HepG2 (cell line): ENCODE measurements around the gene MYBL2. TPM values are rescaled to one million over a fixed set of nuclear protein-coding genes. Genes with fewer than 3 reads are reported as not detected.
A peak's percentile ranks its signal among the peaks of the same experiment; 100 is the strongest.

Experiments used
- ATAC-seq: fragments of 200-7000 bp; cut with Tn5 transposase; 3 replicates; pipeline ENCODE4 v1.9.1; 2020; ENCODE audit warnings: mild to moderate bottlenecking, moderate library complexity
- BruUV-seq: library from RNA; stranded (reverse); fragments of 400-500 nt; replicated peaks from 2 replicates; lab custom pipeline; 2021; lab: Mats Ljungman, UMichigan
- CTCF ChIA-PET: fragments of 300-600 bp; formaldehyde crosslinking; extraction: SDS; loops from one replicate; lab custom pipeline; 2021; ENCODE audit warnings: low total read pairs, inconsistent platforms, low intra/inter-chr PET ratio; lab: Yijun Ruan, JAX
- POLR2A ChIA-PET: fragments of 350-600 bp; sonication (Branson Sonifier 250); formaldehyde crosslinking; loops from one replicate; lab custom pipeline; 2020; ENCODE audit warnings: antibody characterized with exemption, inconsistent platforms; lab: Yijun Ruan, JAX
- DNase-seq: peaks from one replicate; pipeline ENCODE4 v3.0.0-alpha.2; 2015; ENCODE audit warnings: low spot score
- FAIRE-seq: peaks from 3 replicates; lab custom pipeline; 2011; peaks lifted over from hg19 to GRCh38; lab: Jason Lieb, UNC
- H2AFZ ChIP-seq: one replicate; pipeline ENCODE4 v1.6.1; 2011; ENCODE audit warnings: low read length, inconsistent platforms
- H3K27ac ChIP-seq: fragments of 300-600 bp; 3 replicates; pipeline ENCODE4 v1.8.0; 2011; ENCODE audit warnings: mixed run types, mild to moderate bottlenecking, mixed read lengths, low read length, inconsistent platforms; ENCODE audit not compliant: insufficient read depth; ENCODE audit errors: extremely low read length
- H3K27me3 ChIP-seq, 2 experiments: fragments of 200-600 bp in 1 of 2; 2 replicates in 1 of 2; 3 replicates in 1 of 2; pipeline versions ENCODE4 v1.6.0 to v1.8.0; 2011; ENCODE audit warnings: low read length in 2 of 2, mild to moderate bottlenecking in 2 of 2, moderate library complexity in 2 of 2, inconsistent platforms in 1 of 2; ENCODE audit not compliant: insufficient read depth in 2 of 2, control insufficient read depth in 1 of 2
- H3K36me3 ChIP-seq, 2 experiments: fragments of 200-600 bp in 1 of 2; replicated peaks in 1 of 2; 2 replicates in 1 of 2; 3 replicates in 1 of 2; pipeline versions ENCODE4 v1.5.1 to v1.8.0; 2011; ENCODE audit warnings: low read length in 2 of 2, inconsistent platforms in 1 of 2; ENCODE audit not compliant: insufficient read depth in 2 of 2, control insufficient read depth in 1 of 2
- H3K4me1 ChIP-seq: 2 replicates; pipeline ENCODE4 v1.5.1; 2012; ENCODE audit warnings: low read length, inconsistent platforms; ENCODE audit not compliant: insufficient read depth
- H3K4me2 ChIP-seq: 2 replicates; pipeline ENCODE4 v1.6.0; 2011; ENCODE audit warnings: low read depth, low read length, inconsistent platforms
- H3K4me3 ChIP-seq, 3 experiments: fragments of 200-600 bp in 1 of 3; sonication (generic), shearing (Covaris generic) in 1 of 3; replicated peaks in 1 of 3; 2 replicates each; pipeline ENCODE4 v1.5.1; 2011 to 2016; ENCODE audit warnings: low read length in 3 of 3, inconsistent platforms in 2 of 3, low read depth in 2 of 3, mild to moderate bottlenecking in 2 of 3, control low read depth in 1 of 3, mixed read lengths in 1 of 3; ENCODE audit not compliant: insufficient read depth in 1 of 3
- H3K79me2 ChIP-seq: one replicate; pipeline ENCODE4 v1.6.1; 2011; ENCODE audit warnings: low read length, inconsistent platforms; ENCODE audit not compliant: insufficient read depth
- H3K9ac ChIP-seq: 2 replicates; pipeline ENCODE4 v1.6.0; 2011; ENCODE audit warnings: mild to moderate bottlenecking, low read depth, low read length, inconsistent platforms; ENCODE audit not compliant: insufficient read depth
- H3K9me3 ChIP-seq: 2 replicates; pipeline ENCODE4 v1.5.1; 2012; ENCODE audit warnings: mild to moderate bottlenecking, low read length
- H4K20me1 ChIP-seq: 2 replicates; pipeline ENCODE4 v1.6.0; 2011; ENCODE audit warnings: inconsistent platforms, mild to moderate bottlenecking, low read length, moderate library complexity; ENCODE audit not compliant: insufficient read depth
- EHMT2 ChIP-seq: fragments of 200-600 bp; sonication (generic); IDR thresholded peaks from 2 replicates; pipeline ENCODE4 v1.7.0; 2017; ENCODE audit warnings: antibody characterized with exemption, low read depth, low read length, borderline replicate concordance
- GRHL1 ChIP-seq: sonication (generic); formaldehyde crosslinking; conservative IDR thresholded peaks from 2 replicates; pipeline ENCODE4 v1.8.0; 2022; ENCODE audit warnings: missing genetic modification reagents
- HES4 ChIP-seq: sonication (generic); formaldehyde crosslinking; IDR thresholded peaks from 2 replicates; pipeline ENCODE4 v1.9.0; 2021; ENCODE audit warnings: mild to moderate bottlenecking, missing genetic modification reagents, borderline replicate concordance
- MNT ChIP-seq: fragments of 450-650 bp; IDR thresholded peaks from 2 replicates; pipeline ENCODE4 v1.6.1; 2016
- PBX2 ChIP-seq: IDR thresholded peaks from 2 replicates; pipeline ENCODE4 v1.6.1; 2016; ENCODE audit warnings: control low read depth
- SATB2 ChIP-seq: sonication (generic); formaldehyde crosslinking; IDR thresholded peaks from 2 replicates; pipeline ENCODE4 v1.5.0; 2020; ENCODE audit warnings: missing genetic modification reagents
- TEAD2 ChIP-seq: sonication (generic); formaldehyde crosslinking; IDR thresholded peaks from 2 replicates; pipeline ENCODE4 v1.9.0; 2021; ENCODE audit warnings: missing genetic modification reagents
- TEF ChIP-seq: sonication (generic); formaldehyde crosslinking; IDR thresholded peaks from 2 replicates; pipeline ENCODE4 v1.5.0; 2020; ENCODE audit warnings: missing genetic modification reagents
- ZNF331 ChIP-seq: sonication (generic); formaldehyde crosslinking; IDR thresholded peaks from 2 replicates; pipeline ENCODE4 v1.4.0; 2020; ENCODE audit warnings: missing genetic modification reagents
- ZNF503 ChIP-seq: sonication (generic); formaldehyde crosslinking; IDR thresholded peaks from 2 replicates; pipeline ENCODE4 v1.4.0; 2020; ENCODE audit warnings: missing genetic modification reagents
- WGBS: methylation state at CpG from one replicate; pipeline ENCODE4 v1.1.6; 2017; ENCODE audit warnings: low lambda C conversion rate; 5-methylcytosine and 5-hydroxymethylcytosine counted together
- in situ Hi-C: cut with HindIII; loops from 2 replicates; pipeline ENCODE4 v1.10.0; 2017; ENCODE audit warnings: low pct_unique_long_range_greater_than_20kb; ENCODE audit not compliant: extremely low pct_ligation_motif_present
- intact Hi-C: fragments of 100-400 bp; cut with micrococcal nuclease; formaldehyde crosslinking; loops from one replicate; pipeline ENCODE4 v1.10.0; 2022; ENCODE audit not compliant: unreplicated experiment
- polyA plus RNA-seq, 8 experiments: library from polyadenylated mRNA; depleted of rRNA in 3 of 8; stranded (reverse) in 7 of 8; unstranded in 1 of 8; fragments of >200 nt; fragmentation: Illumina TruSeq in 4 of 8; extraction: Trizol in 4 of 8; gene quantifications; 2 replicates each; pipeline versions ENCODE4 v1.2.1 to v1.2.3, GENCODE V29; 2011 to 2016; ENCODE audit warnings: low read depth in 4 of 8, missing spikeins in 1 of 8, mixed read lengths in 1 of 8; ENCODE audit not compliant: insufficient read depth in 1 of 8
- total RNA-seq, 5 experiments: library from RNA; depleted of rRNA; stranded (reverse); fragments of >200 nt; fragmentation: Illumina TruSeq; extraction: Trizol; gene quantifications; 2 replicates each; pipeline ENCODE4 v1.2.3, GENCODE V29; 2016; ENCODE audit warnings: low read depth in 1 of 5

The MYBL2 gene
- total and polyA plus RNA-seq, 2 of the 13 experiments (the other 11 are each of a cell fraction or from before 2014, with no cell fraction given) = 11.9 to 66.2 TPM

GRCh38 chr20:43726333-43726732 is 59.4 kb downstream of the MYBL2 start:
- Histone ChIP-seq H3K27me3 (peaks cover 0 to 17% of the 10 kb centered on the region in 2 experiments; a peak in 1 of 5 replicates), H2AFZ (no peak overlapping the region), H3K4me1 (peaks cover 52% of the 10 kb centered on the region), H3K4me2 (no peak overlapping the region), H3K36me3 (no peaks in the 10 kb centered on the region), H3K9me3 (no peaks in the 10 kb centered on the region), H4K20me1 (no peaks in the 10 kb centered on the region), H3K27ac (no peak overlapping the region), H3K79me2 (no peaks in the 10 kb centered on the region), H3K9ac (no peak overlapping the region), H3K4me3 (no peak overlapping the region)
- intact Hi-C loops = loop anchor here (10.0 kb wide), 1 partner anchor 478 kb away; no protein-coding TSS in a partner anchor
- POLR2A ChIA-PET = interaction anchor here (0.8 to 1.0 kb wide), 2 partner anchors 268 to 269 kb away, joined by 3 read pairs; no protein-coding TSS in a partner anchor
- BruUV-seq = no TSS peak
- ATAC-seq = no peak
- WGBS = 50% methylated on average over 10 of the region's 10 CpGs
- no peak for DNase-seq
- TF ChIP-seq TEF (CRISPR knock-in tag) (no peak), MNT (peak; percentile 92)
- CTCF ChIA-PET = no interaction called here
- no peak for FAIRE-seq
- in situ Hi-C loops = no loop called here

GRCh38 chr20:43726811-43727338 is 60.0 kb downstream of the MYBL2 start, which contains the start of gene GTSF1L:
TSS of gene GTSF1L (minus strand) at chr20:43727002. CDS start at chr20:43726694, 308 bp downstream.
- no peak within 1 kb of the TSS for H2AFZ ChIP-seq
- no peaks in the 10 kb centered on the region for H3K79me2 ChIP-seq
- no peak within 1 kb of the TSS for H3K9ac ChIP-seq
- 77% methylated on average over 11 of the region's 11 CpGs for WGBS
- peaks cover 0 to 18% of the 10 kb centered on the region in 2 experiments; a peak in 2 of 5 replicates for H3K27me3 ChIP-seq
- intact Hi-C loops = loop anchor here (10.0 kb wide), 1 partner anchor 478 kb away; no protein-coding TSS in a partner anchor
- FAIRE-seq (no peak), DNase-seq (no peak), ATAC-seq (no peak)
- H4K20me1 ChIP-seq = no peaks in the 10 kb centered on the region
- H3K36me3 ChIP-seq = no peaks in the 10 kb centered on the region
- peaks cover 50% of the 10 kb centered on the region for H3K4me1 ChIP-seq
- no peak within 1 kb of the TSS; a peak in 1 of 6 replicates for H3K4me3 ChIP-seq
- POLR2A ChIA-PET = interaction anchor here (1.5 kb wide), 1 partner anchor 269 kb away, joined by 4 read pairs; the partner anchor contains the start of gene SRSF6
- CTCF ChIA-PET = no interaction called here
- peak within 1 kb of the TSS; percentile 38 for H3K4me2 ChIP-seq
- H3K27ac ChIP-seq = no peak within 1 kb of the TSS
- in situ Hi-C loops = no loop called here
- no peaks in the 10 kb centered on the region for H3K9me3 ChIP-seq
- BruUV-seq = no TSS peak
- no peak for TF ChIP-seq ZNF503 (CRISPR knock-in tag)
- TF ChIP-seq GRHL1 (CRISPR knock-in tag) = no peak
- no peak for TF ChIP-seq PBX2 (CRISPR knock-in tag)
- TF ChIP-seq ZNF331 (CRISPR knock-in tag) = no peak
- TF ChIP-seq HES4 (CRISPR knock-in tag) = no peak
- TF ChIP-seq TEAD2 (CRISPR knock-in tag) = no peak
- no peak for TF ChIP-seq EHMT2
- no peak for TF ChIP-seq SATB2 (CRISPR knock-in tag)
